ENCODE data around the gene IL22. TPM values are rescaled to one million over a fixed set of nuclear protein-coding genes. Genes with fewer than 3 reads are reported as not detected.

IL22 gene
- total RNA-seq, 2 donors from 2014 or later = not detected

DNA sequence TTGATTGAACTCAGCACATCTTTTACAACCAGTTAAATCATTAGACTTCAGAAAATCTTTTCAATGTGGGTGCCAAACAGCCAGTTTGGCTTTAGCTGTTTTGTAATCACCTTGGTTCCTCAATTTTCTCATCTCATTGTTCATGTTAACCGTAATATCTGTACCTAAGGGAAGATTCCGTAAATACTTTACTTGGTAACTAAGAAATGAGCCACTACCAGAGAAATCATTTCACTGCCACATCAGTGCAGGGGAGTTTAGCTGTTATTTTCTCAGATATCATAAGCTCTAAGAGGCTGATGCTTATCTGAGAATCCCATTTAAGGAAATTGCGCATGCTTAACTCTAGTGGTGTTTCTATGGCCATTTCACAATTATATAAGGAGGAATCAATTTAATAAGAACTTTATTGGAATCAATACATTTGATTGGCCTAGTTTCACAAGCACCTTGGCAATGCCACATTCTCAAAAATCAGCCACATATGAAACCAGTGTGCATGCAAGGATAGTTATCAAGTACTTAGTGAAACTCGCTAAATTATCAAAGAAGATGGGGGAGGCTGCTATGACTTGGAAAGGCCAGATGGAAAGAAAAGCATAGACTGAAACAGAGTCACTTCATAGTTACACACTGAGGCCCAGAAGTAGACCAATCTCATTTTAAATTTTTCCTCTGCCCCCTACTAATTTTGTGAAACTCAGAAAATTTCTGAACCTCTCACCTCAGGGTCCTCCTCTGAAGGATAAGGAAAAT lies 28.1 kb upstream of the IL22 start:
- intact Hi-C loops (cut with DNase I) = no loop called here
- Histone ChIP-seq H3K4me3 (no peak overlapping the region), H3K4me1 (replicated peaks) (no peaks in the 10 kb centered on the region), H3K9me3 (no peaks in the 10 kb centered on the region), H3K27me3 (replicated peaks; ENCODE audit: insufficient read depth) (no peaks in the 10 kb centered on the region), H3K27ac (no peak overlapping the region), H3K36me3 (no peaks in the 10 kb centered on the region)
- 88% methylated on average over 4 of the region's 4 CpGs for WGBS
- TF ChIP-seq POLR2A (IDR thresholded peaks at IDR 0.05) (no peak), POLR2AphosphoS5 (IDR thresholded peaks at IDR 0.05) (no peak)
- TF ChIP-seq, protein P1, sequence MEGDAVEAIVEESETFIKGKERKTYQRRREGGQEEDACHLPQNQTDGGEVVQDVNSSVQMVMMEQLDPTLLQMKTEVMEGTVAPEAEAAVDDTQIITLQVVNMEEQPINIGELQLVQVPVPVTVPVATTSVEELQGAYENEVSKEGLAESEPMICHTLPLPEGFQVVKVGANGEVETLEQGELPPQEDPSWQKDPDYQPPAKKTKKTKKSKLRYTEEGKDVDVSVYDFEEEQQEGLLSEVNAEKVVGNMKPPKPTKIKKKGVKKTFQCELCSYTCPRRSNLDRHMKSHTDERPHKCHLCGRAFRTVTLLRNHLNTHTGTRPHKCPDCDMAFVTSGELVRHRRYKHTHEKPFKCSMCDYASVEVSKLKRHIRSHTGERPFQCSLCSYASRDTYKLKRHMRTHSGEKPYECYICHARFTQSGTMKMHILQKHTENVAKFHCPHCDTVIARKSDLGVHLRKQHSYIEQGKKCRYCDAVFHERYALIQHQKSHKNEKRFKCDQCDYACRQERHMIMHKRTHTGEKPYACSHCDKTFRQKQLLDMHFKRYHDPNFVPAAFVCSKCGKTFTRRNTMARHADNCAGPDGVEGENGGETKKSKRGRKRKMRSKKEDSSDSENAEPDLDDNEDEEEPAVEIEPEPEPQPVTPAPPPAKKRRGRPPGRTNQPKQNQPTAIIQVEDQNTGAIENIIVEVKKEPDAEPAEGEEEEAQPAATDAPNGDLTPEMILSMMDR (IDR thresholded peaks at IDR 0.05) = no peak
- no peak for DNase-seq (ENCODE audit: low spot score)

- H3K4me3 ChIP-seq = no peak overlapping the region
- intact Hi-C loops (cut with DNase I) = no loop called here
- DNase-seq (ENCODE audit: low spot score) = no peak
Measured at GRCh38 chr12:68280240-68280639, 26.8 kb upstream of the IL22 start.

GRCh38 chr12:68279227-68280054 lies 26.0 kb upstream of the IL22 start:
- Histone ChIP-seq H3K4me3 (no peak overlapping the region), H3K27ac (no peak overlapping the region), H3K4me1 (replicated peaks) (no peaks in the 10 kb centered on the region), H3K36me3 (no peaks in the 10 kb centered on the region), H3K27me3 (replicated peaks; ENCODE audit: insufficient read depth) (no peaks in the 10 kb centered on the region), H3K9me3 (no peaks in the 10 kb centered on the region)
- WGBS = 60% methylated on average over 5 of the region's 5 CpGs
- TF ChIP-seq POLR2A (IDR thresholded peaks at IDR 0.05) (no peak), POLR2AphosphoS5 (IDR thresholded peaks at IDR 0.05) (no peak)
- TF ChIP-seq, protein P1 (IDR thresholded peaks at IDR 0.05) = no peak
- no peak for DNase-seq (ENCODE audit: low spot score)
- intact Hi-C loops (cut with DNase I) = no loop called here

More at GRCh38 chr12:68280240-68280639, 26.8 kb upstream of the IL22 start:
- Histone ChIP-seq H3K27me3 (replicated peaks; ENCODE audit: insufficient read depth) (no peaks in the 10 kb centered on the region), H3K4me1 (replicated peaks) (no peaks in the 10 kb centered on the region), H3K9me3 (no peaks in the 10 kb centered on the region), H3K36me3 (no peaks in the 10 kb centered on the region), H3K27ac (no peak overlapping the region)
- 90% methylated on average over 2 of the region's 2 CpGs for WGBS
- no peak for TF ChIP-seq POLR2A (IDR thresholded peaks at IDR 0.05)
- TF ChIP-seq, protein P1 (IDR thresholded peaks at IDR 0.05) = no peak
- TF ChIP-seq POLR2AphosphoS5 (IDR thresholded peaks at IDR 0.05) = no peak

GRCh38 chr12:68276402-68276930 lies 23.1 kb upstream of the IL22 start:
- Histone ChIP-seq H3K4me3 (no peak overlapping the region), H3K27me3 (replicated peaks; ENCODE audit: insufficient read depth) (no peaks in the 10 kb centered on the region), H3K27ac (no peak overlapping the region), H3K4me1 (replicated peaks) (no peaks in the 10 kb centered on the region), H3K9me3 (no peaks in the 10 kb centered on the region), H3K36me3 (no peaks in the 10 kb centered on the region)
- TF ChIP-seq POLR2AphosphoS5 (IDR thresholded peaks at IDR 0.05) = no peak
- TF ChIP-seq POLR2A (IDR thresholded peaks at IDR 0.05) = no peak
- TF ChIP-seq, protein P1 (IDR thresholded peaks at IDR 0.05) = no peak
- intact Hi-C loops (cut with DNase I) = no loop called here
- 92% methylated on average over 6 of the region's 6 CpGs for WGBS
- DNase-seq (ENCODE audit: low spot score) = no peak

All from prostate gland (tissue), 2 donors.